HuH-7.5 (cell line): Measurements from ENCODE around the gene KLHL13.
"Not testable (repeated sequence)": the region's sequence is repeated elsewhere in the genome, so short reads cannot be mapped to it uniquely, and the experiment has no call there.

Source experiments
- DNase-seq: peaks from one replicate; pipeline ENCODE4 v3.0.0; 2011; ENCODE audit warnings: low spot score

KLHL13 gene

DNA sequence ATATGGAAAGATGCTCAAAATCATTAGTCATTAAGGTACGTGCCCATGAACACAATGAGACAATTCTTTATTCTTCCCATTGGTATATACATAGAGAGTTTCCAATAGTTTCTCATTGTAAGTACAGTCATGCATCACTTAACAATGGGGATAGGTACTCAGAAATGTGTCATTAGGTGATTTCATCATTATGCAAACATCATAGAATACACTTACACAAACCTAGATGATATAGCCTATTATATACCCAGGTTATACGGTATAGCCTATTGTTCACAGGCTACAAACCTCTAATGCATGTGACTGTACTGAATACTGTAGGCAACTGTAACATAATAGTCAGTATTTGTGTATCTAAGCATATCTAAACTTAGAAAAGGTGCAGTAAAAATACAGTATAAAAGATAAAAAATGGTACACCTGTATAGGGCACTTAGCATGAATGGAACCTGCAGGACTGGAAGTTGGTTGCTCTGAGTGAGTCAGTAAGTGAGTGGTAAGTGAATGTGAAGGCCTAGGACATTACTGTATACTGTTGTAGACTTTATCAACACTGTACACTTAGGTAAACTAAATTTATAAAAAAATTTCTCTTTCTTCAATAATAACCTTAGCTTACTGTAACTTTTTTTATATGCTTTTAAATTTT, 49.6 kb downstream of the KLHL13 start:
- no peak for DNase-seq

DNA sequence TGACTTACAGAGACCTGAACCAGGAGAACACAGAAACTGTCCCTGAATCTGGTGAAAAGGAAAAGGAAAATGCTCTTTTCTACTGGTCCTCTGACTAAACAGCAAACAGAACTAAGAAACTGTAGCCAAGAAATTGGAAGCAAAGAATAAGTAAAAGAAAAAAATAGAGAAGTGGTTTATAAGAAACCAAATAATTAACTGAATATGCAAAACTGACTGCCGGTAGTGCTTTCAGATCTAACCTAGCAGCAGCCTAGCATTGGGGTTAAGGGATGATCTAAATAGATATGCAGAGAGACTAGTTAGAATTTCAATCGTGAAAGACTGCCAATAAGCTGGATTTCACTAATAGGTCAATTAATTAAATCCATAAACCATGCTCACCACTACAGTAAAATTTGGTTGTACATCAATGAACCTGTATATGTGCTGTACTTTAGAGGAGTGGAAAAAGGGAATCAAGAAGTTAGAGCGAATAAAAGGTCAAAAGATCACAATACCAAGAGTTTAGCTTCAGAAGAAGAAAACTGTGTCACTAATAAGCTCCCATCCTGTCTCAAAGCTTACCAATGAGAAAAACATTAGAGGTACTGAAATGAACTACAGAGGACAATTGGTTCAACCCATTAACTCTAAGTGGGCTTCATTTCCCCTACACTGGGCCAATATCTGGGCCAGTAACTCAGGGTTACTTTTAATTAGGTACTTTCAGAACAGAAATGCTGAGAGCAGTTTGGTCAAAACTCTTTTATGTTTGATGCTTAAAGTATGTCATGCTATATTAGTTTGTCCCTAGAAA, 53.6 kb downstream of the KLHL13 start:
- no peak for DNase-seq

DNA sequence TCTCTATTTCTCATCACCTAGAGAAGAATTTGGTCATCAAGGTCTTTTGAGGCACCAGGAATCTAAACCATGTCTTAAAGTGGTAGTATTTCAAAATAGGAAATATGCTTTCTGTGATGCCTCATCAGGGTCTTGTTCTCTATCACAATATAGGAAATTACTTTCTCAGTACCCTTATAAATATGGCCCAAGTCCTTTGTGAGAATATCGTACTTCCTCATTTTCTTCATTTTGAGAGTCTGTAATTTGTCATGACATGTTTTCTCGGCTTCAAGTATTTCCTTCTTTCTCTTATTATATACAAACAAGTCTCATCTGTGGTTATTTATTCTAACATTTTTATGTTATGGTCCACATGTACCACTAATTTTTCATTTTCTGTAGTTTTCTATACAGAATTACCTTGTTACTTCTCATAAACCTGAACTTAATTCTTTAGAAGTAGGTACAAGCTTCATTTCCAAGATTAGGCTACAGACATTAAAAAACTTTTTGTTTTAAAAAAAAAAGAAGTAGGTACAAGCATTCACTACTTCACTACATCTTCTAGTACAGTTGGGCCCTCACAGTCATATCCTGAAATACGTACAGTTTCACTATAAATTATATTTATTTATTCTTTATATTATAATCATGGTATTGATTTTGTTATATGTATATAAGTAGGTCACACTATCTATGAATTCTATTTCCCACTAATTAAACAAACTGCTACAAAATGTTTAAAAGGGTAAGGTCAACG, 54.4 kb downstream of the KLHL13 start:
- no peak for DNase-seq

- DNase-seq = no peak
Measured at GRCh38 chrX:118058924-118059323, 57.7 kb downstream of the KLHL13 start.

DNA sequence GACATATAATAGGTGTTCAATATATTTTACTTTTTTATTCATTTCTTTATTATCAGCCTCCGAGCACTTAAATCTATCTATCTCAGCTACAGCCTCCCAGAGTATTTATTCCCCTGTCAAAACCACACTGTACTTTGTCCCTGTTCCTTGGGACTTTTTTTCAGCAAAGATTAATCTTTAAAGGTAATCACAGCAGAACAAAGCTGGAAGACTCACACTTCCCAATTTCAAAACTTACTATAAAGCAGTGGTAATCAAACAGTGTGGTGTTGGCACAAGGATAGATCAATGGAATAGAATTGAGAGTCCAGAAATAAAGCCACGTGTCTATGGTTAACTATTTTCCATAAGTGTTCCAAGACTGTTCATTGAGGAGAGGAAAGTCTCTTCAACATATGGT, 59.7 kb downstream of the KLHL13 start:
- DNase-seq = no peak

- DNase-seq = no peak
Measured at GRCh38 chrX:118049713-118050112, 66.9 kb downstream of the KLHL13 start.

DNA sequence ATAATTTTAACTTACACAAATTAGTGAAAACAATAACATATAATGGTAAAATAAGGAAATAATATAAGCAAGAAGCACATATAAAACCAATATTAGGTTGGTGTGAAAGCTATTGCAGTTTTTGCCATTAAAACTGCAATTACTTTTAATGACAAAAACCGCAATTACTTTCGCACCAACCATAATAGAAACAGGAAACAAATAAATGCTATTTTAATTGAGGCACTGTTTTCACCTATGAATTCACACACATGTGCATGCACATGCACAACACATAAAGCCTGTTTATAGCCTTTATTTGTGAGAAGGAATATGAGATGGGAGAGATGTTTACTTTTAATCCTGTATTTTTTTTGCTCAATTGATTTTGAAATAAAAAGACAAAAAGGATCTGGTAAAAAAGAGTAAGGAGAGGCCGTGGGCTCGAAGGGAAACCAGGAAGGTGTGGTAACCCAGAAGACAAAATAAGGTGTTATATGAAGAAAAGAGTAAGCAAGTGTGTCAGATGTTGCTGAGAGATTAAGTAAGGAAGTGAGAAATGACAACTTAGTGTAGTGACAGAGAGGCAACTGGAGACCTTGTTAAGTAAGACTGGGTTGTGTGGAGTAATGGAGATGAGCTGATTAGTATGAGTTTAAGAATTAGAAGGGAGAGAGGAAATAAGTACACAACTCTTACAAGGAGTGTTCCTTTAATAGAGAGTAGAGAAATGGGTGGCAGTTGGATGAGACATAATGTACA, 69.0 kb downstream of the KLHL13 start:
- DNase-seq = no peak

GRCh38 chrX:118039591-118039990, 77.0 kb downstream of the KLHL13 start:
- DNase-seq = no peak

DNA sequence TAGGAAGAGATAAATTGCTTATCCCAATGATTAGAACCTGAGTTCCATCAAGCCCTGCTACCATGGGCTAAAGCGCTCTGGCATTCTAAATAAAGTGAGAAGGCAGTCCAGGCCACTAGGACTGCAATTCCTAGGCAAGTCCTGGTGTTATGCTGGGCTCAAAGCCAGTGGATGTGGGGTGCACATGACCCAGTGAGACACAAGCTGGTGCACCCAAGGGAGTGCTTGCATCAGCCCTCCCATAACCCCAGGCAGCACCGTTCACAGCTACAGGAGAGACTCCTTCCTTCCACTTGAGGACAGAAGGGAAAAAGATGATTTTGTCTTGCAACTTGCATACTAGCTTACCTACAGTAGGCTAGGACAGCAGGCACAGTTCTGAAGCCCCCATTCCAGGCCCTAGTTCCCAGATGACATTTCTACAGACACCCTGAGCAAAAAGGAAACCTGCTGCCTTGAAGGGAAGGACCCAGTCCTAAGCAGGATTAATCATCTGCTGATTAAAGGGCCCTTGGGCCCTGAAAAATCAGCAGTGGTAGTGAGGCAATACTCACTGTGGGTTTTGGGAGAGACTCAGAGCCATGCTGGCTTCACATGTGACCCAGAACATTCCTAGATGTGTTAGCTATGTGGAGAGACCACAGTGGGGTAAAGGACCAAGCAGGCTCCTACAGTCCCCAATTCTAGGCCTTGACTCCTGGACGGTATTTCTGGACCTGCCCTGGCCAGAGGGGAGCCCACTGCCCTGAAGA, 77.8 kb downstream of the KLHL13 start:
- no peak for DNase-seq

GRCh38 chrX:118026631-118027030, 90.0 kb downstream of the KLHL13 start:
- no peak for DNase-seq

GRCh38 chrX:118025226-118025625, 91.4 kb downstream of the KLHL13 start:
- no peak for DNase-seq

- DNase-seq = no peak
Measured at GRCh38 chrX:118024482-118024881, 92.1 kb downstream of the KLHL13 start.

DNA sequence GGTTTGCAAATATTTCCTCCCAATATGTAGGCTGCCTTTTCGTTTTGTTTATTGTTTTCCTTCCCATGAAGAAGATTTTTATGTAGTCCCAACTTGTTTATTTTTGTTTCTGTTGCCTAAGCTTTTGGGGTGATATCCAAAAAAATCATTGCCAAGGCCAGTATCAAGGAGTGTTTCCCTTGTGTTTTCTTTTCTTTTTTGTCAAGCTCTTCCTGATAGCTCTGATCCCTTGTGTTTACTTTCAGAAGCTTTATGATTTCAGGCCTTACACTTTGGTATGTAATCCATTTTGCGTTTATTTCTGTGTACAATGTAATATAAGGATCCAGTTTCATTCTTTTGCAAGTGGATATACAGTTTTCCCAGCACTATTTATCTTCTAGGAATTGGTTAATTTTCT, 93.9 kb downstream of the KLHL13 start:
- no peak for DNase-seq

DNA sequence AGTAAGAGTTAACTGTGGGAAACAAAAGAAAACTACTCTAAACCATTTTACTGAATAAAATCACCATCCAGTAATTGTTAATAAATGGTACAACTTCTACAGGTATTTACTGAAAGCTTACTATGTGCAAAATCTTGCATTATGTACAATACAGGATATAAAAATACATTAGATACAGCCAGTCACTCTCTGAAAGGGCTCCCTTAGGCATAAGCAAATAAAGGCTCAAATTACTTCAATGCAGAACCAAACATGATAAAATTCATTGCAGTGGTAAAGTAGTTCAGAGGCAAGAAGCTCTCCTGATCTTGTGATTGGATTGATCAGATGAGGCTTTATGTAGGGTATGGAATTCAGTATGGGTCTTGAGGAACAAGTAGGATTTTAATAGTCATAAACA, 100.2 kb downstream of the KLHL13 start:
- no peak for DNase-seq

DNA sequence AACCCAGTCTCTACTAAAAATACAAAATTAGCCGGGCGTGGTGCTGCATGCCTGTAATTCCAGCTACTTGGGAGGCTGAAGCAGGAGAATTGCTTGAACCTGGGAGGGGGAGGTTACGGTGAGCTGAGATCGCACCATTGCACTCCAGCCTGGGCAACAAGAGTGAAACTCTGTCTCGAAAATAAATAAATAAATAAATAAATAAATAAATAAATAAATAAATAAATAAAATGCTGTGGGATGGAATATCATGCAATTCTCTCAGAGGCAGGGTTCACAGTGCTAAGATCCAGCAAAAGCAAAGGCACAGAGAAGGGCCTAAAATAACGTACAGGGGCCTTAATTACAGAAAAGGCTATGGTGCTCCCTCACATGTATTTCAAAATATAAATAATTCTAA, 114.2 kb downstream of the KLHL13 start:
- DNase-seq = not testable (repeated sequence)

GRCh38 chrX:118000518-118000917, 116.1 kb downstream of the KLHL13 start:
- no peak for DNase-seq

- no peak for DNase-seq
Measured at GRCh38 chrX:117998171-117998570, 118.4 kb downstream of the KLHL13 start.

GRCh38 chrX:117996918-117997480, 119.6 kb downstream of the KLHL13 start:
- DNase-seq = no peak

DNA sequence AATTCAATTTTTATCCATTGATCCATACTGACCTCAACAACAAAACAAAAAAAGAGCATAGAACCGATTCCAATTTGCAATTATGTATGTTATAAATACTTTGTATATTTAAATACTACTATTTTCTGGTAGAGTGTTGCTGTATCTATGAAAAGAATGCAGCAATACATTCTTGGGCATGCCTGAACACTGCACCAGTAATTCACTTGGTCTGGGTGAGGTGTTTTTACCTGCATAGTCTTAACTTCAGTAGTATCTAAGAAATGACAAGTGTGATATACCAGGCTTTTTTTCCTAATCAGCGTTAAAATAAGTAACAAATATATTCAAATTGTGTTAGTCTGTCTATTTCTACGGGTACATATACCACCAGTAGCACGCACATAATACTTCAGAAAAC, 120.2 kb downstream of the KLHL13 start:
- no peak for DNase-seq

- DNase-seq = no peak
Measured at GRCh38 chrX:117995378-117995777, 121.2 kb downstream of the KLHL13 start.

- DNase-seq = no peak
Measured at GRCh38 chrX:117992192-117992723, 124.4 kb downstream of the KLHL13 start.
